ENCODE results near the gene ZDHHC14. TPM values are rescaled to one million over a fixed set of nuclear protein-coding genes. Genes with fewer than 3 reads are reported as not detected.

ZDHHC14 gene
- total and polyA plus RNA-seq, 2 experiments from 2014 or later, result 3.0 to 7.4 TPM

GRCh38 chr6:157561414-157561790, 180.4 kb downstream of the ZDHHC14 start (continued):
- TF ChIP-seq, protein P1, sequence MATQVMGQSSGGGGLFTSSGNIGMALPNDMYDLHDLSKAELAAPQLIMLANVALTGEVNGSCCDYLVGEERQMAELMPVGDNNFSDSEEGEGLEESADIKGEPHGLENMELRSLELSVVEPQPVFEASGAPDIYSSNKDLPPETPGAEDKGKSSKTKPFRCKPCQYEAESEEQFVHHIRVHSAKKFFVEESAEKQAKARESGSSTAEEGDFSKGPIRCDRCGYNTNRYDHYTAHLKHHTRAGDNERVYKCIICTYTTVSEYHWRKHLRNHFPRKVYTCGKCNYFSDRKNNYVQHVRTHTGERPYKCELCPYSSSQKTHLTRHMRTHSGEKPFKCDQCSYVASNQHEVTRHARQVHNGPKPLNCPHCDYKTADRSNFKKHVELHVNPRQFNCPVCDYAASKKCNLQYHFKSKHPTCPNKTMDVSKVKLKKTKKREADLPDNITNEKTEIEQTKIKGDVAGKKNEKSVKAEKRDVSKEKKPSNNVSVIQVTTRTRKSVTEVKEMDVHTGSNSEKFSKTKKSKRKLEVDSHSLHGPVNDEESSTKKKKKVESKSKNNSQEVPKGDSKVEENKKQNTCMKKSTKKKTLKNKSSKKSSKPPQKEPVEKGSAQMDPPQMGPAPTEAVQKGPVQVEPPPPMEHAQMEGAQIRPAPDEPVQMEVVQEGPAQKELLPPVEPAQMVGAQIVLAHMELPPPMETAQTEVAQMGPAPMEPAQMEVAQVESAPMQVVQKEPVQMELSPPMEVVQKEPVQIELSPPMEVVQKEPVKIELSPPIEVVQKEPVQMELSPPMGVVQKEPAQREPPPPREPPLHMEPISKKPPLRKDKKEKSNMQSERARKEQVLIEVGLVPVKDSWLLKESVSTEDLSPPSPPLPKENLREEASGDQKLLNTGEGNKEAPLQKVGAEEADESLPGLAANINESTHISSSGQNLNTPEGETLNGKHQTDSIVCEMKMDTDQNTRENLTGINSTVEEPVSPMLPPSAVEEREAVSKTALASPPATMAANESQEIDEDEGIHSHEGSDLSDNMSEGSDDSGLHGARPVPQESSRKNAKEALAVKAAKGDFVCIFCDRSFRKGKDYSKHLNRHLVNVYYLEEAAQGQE (IDR thresholded peaks at IDR 0.05; ENCODE audit: unreplicated experiment), result no peak
- no peak for TF ChIP-seq EZH2phosphoT487 (IDR thresholded peaks at IDR 0.05; ENCODE audit: unreplicated experiment)
- no peak for TF ChIP-seq ETS1 (IDR thresholded peaks at IDR 0.05)
- no peak for TF ChIP-seq STAT1 (IDR thresholded peaks at IDR 0.05; ENCODE audit: unreplicated experiment)
- no peak for TF ChIP-seq POLR2AphosphoS5 (IDR thresholded peaks at IDR 0.05; ENCODE audit: low read depth)
- no peak for TF ChIP-seq EZH2 (IDR thresholded peaks at IDR 0.05; ENCODE audit: low read depth, unreplicated experiment)
- TF ChIP-seq ZNF331 (CRISPR knock-in tag; IDR thresholded peaks at IDR 0.05; ENCODE audit: low read depth), result no peak
- TF ChIP-seq CREB1 (CRISPR knock-in tag; IDR thresholded peaks at IDR 0.05; ENCODE audit: low read depth), result no peak

- Mint-ChIP-seq H3K4me1 (peaks cover 8% of the 10 kb centered on the region; the same call in 1 of the 3 replicates), H3K4me3 (no peak overlapping the region), H3K36me3 (ENCODE audit: low read depth) (no peaks in the 10 kb centered on the region; the same call in 2 of the 3 replicates), H3K27ac (no peak overlapping the region), H3K27me3 (ENCODE audit: insufficient read depth, low read depth, poor library complexity) (peaks cover 7% of the 10 kb centered on the region), H3K9me3 (peaks cover 2% of the 10 kb centered on the region; the same call in 2 of the 3 replicates)
- Histone ChIP-seq H2AFZ (no peak overlapping the region), H3K4me1 (ENCODE audit: insufficient read depth) (no peaks in the 10 kb centered on the region), H3K79me2 (replicated peaks; ENCODE audit: insufficient read depth) (no peaks in the 10 kb centered on the region), H3K27ac (ENCODE audit: low read depth) (no peak overlapping the region), H3K4me3 (no peak overlapping the region), H3K9me2 (ENCODE audit: insufficient read depth) (no peaks in the 10 kb centered on the region), H3F3A (replicated peaks; ENCODE audit: low read depth) (no peaks in the 10 kb centered on the region), H4K20me1 (replicated peaks; ENCODE audit: insufficient read depth) (no peaks in the 10 kb centered on the region), H3K4me2 (no peak overlapping the region), H3K36me3 (ENCODE audit: insufficient read depth) (no peaks in the 10 kb centered on the region), H3K27me3 (ENCODE audit: insufficient read depth) (no peaks in the 10 kb centered on the region)
- TF ChIP-seq NANOG (IDR thresholded peaks at IDR 0.05; ENCODE audit: borderline replicate concordance), result no peak
- TF ChIP-seq JUNB (IDR thresholded peaks at IDR 0.05; ENCODE audit: unreplicated experiment), result no peak
- ATAC-seq (no peak), DNase-seq (ENCODE audit: low spot score) (no peak)
Measured at GRCh38 chr6:157561929-157562810, 181.2 kb downstream of the ZDHHC14 start.
